ENCODE measurements around the gene S100A16. TPM values are rescaled to one million over a fixed set of nuclear protein-coding genes. Genes with fewer than 3 reads are reported as not detected.
A peak's percentile ranks its signal among the peaks of the same experiment; 100 is the strongest.
"Not testable (repeated sequence)": the region's sequence is repeated elsewhere in the genome, so short reads cannot be mapped to it uniquely, and the experiment has no call there.

Gene S100A16
- total and polyA plus RNA-seq, 9 of the 15 experiments (the other 6 are each of a cell fraction or from before 2014, with no cell fraction given): 1.6 to 6.9 (median 4.3) TPM

DNA sequence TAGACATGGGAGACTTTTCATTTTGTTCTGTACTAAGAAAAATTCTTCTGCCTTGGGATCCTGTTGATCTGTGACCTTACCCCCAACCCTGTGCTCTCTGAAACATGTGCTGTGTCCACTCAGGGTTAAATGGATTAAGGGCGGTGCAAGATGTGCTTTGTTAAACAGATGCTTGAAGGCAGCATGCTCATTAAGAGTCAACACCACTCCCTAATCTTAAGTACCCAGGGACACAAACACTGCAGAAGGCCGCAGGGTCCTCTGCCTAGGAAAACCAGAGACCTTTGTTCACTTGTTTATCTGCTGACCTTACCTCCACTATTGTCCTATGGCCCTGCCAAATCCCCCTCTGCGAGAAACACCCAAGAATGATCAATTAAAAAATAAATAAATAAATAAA is 29.4 kb downstream of the S100A16 start:
- in situ Hi-C loops (cut with MboI); H3K4me3 ChIP-seq; H3K9me1 ChIP-seq (ENCODE audit: control insufficient read depth, insufficient read depth, low read length); ATAC-seq; H2AFZ ChIP-seq (ENCODE audit: low read depth, low read length); H3K4me1 ChIP-seq (replicated peaks in 1 of 2; ENCODE audit: control insufficient read depth in 2 of 2, insufficient read depth in 2 of 2, low read length in 2 of 2); H3K27ac ChIP-seq (ENCODE audit: extremely low read depth, low read depth, low read length); H3K4me2 ChIP-seq (ENCODE audit: insufficient read depth, low read length); H3K27me3 ChIP-seq (ENCODE audit: control insufficient read depth in 2 of 2, insufficient read depth in 2 of 2, low read length in 2 of 2); H3K79me2 ChIP-seq (ENCODE audit: control insufficient read depth, insufficient read depth, low read length); H3K9ac ChIP-seq (ENCODE audit: insufficient read depth in 1 of 2, low read depth in 2 of 2, low read length in 2 of 2); BruUV-seq (replicated peaks); intact Hi-C loops (cut with micrococcal nuclease); H3K9me3 ChIP-seq (replicated peaks; ENCODE audit: control insufficient read depth, insufficient read depth, low read depth, low read length); H4K20me1 ChIP-seq (replicated peaks; ENCODE audit: control insufficient read depth, insufficient read depth, low read length); DNase-seq (ENCODE audit: extremely low read depth in 1 of 4, low spot score in 3 of 4); FAIRE-seq; H3K36me3 ChIP-seq (ENCODE audit: control insufficient read depth, insufficient read depth, low read length): not testable (repeated sequence)
- TF ChIP-seq CBFA2T3 (IDR thresholded peaks at IDR 0.05): peak; percentile 51
- CTCF ChIA-PET (ENCODE audit: low intra/inter-chr PET ratio): interaction anchor here (0.7 kb wide), 1 partner anchor 11 kb away, joined by 3 read pairs; no protein-coding TSS in a partner anchor
- 14% methylated on average over 1 of the region's 3 CpGs for WGBS (ENCODE audit: insufficient coverage, low coverage, missing lambda C conversion rate)
- POLR2A ChIA-PET: interaction anchor here (1.3 kb wide), 1 partner anchor 9 kb away, joined by 4 read pairs; no protein-coding TSS in a partner anchor

DNA sequence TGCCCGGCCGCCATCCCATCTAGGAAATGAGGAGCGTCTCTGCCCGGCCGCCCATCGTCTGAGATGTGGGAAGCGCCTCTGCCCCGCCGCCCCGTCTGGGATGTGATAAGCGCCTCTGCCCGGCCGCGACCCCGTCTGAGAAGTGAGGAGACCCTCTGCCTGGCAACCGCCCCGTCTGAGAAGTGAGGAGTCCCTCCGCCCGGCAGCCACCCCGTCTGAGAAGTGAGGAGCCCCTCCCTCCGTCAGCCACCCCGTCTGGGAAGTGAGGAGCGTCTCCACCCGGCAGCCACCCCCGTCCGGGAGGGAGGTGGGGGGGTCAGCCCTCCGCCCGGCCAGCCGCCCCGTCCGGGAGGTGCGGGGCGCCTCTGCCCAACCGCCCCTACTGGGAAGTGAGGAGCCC is 30.1 kb downstream of the S100A16 start:
- H4K20me1 ChIP-seq (replicated peaks; ENCODE audit: control insufficient read depth, insufficient read depth, low read length); intact Hi-C loops (cut with micrococcal nuclease); H3K9ac ChIP-seq (ENCODE audit: insufficient read depth in 1 of 2, low read depth in 2 of 2, low read length in 2 of 2); H3K36me3 ChIP-seq (ENCODE audit: control insufficient read depth, insufficient read depth, low read length); H2AFZ ChIP-seq (ENCODE audit: low read depth, low read length); H3K4me2 ChIP-seq (ENCODE audit: insufficient read depth, low read length); H3K9me3 ChIP-seq (replicated peaks; ENCODE audit: control insufficient read depth, insufficient read depth, low read depth, low read length); H3K27ac ChIP-seq (ENCODE audit: extremely low read depth, low read depth, low read length); in situ Hi-C loops (cut with MboI); H3K79me2 ChIP-seq (ENCODE audit: control insufficient read depth, insufficient read depth, low read length); H3K4me3 ChIP-seq; H3K27me3 ChIP-seq (ENCODE audit: control insufficient read depth in 2 of 2, insufficient read depth in 2 of 2, low read length in 2 of 2); ATAC-seq; CTCF ChIA-PET (ENCODE audit: low intra/inter-chr PET ratio); DNase-seq (ENCODE audit: extremely low read depth in 1 of 4, low spot score in 3 of 4); BruUV-seq (replicated peaks); H3K4me1 ChIP-seq (replicated peaks in 1 of 2; ENCODE audit: control insufficient read depth in 2 of 2, insufficient read depth in 2 of 2, low read length in 2 of 2); FAIRE-seq; H3K9me1 ChIP-seq (ENCODE audit: control insufficient read depth, insufficient read depth, low read length): not testable (repeated sequence)
- WGBS (ENCODE audit: insufficient coverage, low coverage, missing lambda C conversion rate): 20% methylated on average over 1 of the region's 34 CpGs
- POLR2A ChIA-PET: interaction anchor here (1.3 kb wide), 1 partner anchor 10 kb away, joined by 4 read pairs; no protein-coding TSS in a partner anchor

Measured in K562 (cell line).